Stimulated activated CD4-positive, alpha-beta T cell treated with anti-CD3 and anti-CD28 coated beads, Interleukin-12 subunit alpha, Interleukin-12 subunit beta, amount 100 ng/mL, for 48 hours (primary cell): ENCODE results near the gene CDH13.

Experiments
- DNase-seq, 3 donors: peaks; one replicate each; pipeline ENCODE4 v3.0.0-alpha.2; 2020; ENCODE audit warnings: low read depth in 2 of 3, low spot score in 1 of 3

The CDH13 gene

GRCh38 chr16:83586461-83587200, 959.9 kb downstream of the CDH13 start:
- no peak for DNase-seq

GRCh38 chr16:83587201-83587600, 960.4 kb downstream of the CDH13 start:
- no peak for DNase-seq

GRCh38 chr16:83588070-83588469, 961.3 kb downstream of the CDH13 start:
- DNase-seq, result no peak

- no peak for DNase-seq
These were observed 962.8 kb downstream of the CDH13 start for GRCh38 chr16:83589576-83589975.

- DNase-seq, result no peak
These were observed 966.0 kb downstream of the CDH13 start for GRCh38 chr16:83592778-83593177.

- no peak for DNase-seq
These were observed 973.2 kb downstream of the CDH13 start for GRCh38 chr16:83599789-83600462.

- no peak for DNase-seq
These were observed 976.3 kb downstream of the CDH13 start for GRCh38 chr16:83602761-83603722.

- DNase-seq, result no peak
These were observed 977.2 kb downstream of the CDH13 start for GRCh38 chr16:83603723-83604570.

GRCh38 chr16:83606486-83607030, 979.8 kb downstream of the CDH13 start:
- DNase-seq, result no peak

GRCh38 chr16:83609178-83609577, 982.4 kb downstream of the CDH13 start:
- no peak for DNase-seq

GRCh38 chr16:83615141-83615952, 988.6 kb downstream of the CDH13 start:
- no peak for DNase-seq

- DNase-seq, result no peak
These were observed 989.2 kb downstream of the CDH13 start for GRCh38 chr16:83615953-83616350.

- DNase-seq, result no peak
These were observed 992.8 kb downstream of the CDH13 start for GRCh38 chr16:83619381-83620150.

GRCh38 chr16:83622010-83622409, 995.2 kb downstream of the CDH13 start:
- DNase-seq, result no peak

GRCh38 chr16:83623091-83623730, 996.4 kb downstream of the CDH13 start:
- no peak for DNase-seq

- DNase-seq, result no peak
These were observed 997.1 kb downstream of the CDH13 start for GRCh38 chr16:83623892-83624291.

- no peak for DNase-seq
These were observed 997.8 kb downstream of the CDH13 start for GRCh38 chr16:83624429-83625120.

- DNase-seq, result no peak
These were observed 999.4 kb downstream of the CDH13 start for GRCh38 chr16:83626204-83626603.
